GM18502 (cell line): Measurements from ENCODE around the gene LSS.

Source experiments
- ATAC-seq: cut with Tn5 transposase; IDR thresholded peaks from one replicate; pipeline ENCODE4 v1.9.1; 2021; ENCODE audit warnings: mild to moderate bottlenecking; ENCODE audit not compliant: unreplicated experiment, poor library complexity

The LSS gene

DNA sequence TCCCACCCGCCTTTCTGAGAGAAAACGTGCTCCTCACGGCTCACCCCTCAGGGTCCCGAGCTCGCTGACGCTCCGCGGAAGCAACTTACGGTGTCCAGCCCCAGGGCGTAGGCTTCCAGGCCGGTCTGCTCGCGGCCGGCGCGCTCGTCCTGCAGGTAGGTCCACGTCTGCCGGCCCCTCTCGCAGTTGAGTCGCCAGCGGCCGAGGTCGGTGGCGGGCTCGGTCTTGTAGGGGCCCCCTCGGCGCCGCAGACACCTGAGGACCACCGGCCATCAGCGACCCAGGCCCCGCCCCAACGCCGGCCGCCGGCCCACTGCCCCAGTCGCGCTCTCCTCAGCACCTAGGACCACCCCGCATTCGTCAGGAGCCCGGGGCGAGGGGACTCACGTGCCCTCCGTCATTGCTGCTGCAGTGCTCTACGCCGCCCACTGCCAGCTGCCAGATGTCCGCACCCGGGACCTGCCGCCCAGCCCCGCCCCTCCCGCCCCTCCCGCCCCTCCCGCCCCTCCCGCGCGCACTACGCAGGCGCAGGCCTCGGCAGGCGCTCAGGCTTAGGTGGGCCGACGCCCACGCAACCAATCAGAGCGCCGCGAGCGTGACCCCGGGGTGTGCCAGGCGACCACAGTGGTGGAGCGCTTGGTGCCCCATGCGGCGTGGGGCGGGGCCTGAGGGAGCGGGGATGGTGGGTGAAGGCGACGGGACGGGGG lies at the start of gene LSS:
Gene LSS, minus strand, starts transcription at position 430 of the 707 bp plus-strand sequence. Its CDS starts 29 bp downstream, at position 401.
- peak; percentile 84 for ATAC-seq

GRCh38 chr21:46274797-46275390 lies 46.3 kb upstream of the LSS start:
- no peak for ATAC-seq

GRCh38 chr21:46273341-46273740 lies 44.8 kb upstream of the LSS start:
- ATAC-seq, result no peak

GRCh38 chr21:46269466-46269865 lies 40.9 kb upstream of the LSS start:
- no peak for ATAC-seq

DNA sequence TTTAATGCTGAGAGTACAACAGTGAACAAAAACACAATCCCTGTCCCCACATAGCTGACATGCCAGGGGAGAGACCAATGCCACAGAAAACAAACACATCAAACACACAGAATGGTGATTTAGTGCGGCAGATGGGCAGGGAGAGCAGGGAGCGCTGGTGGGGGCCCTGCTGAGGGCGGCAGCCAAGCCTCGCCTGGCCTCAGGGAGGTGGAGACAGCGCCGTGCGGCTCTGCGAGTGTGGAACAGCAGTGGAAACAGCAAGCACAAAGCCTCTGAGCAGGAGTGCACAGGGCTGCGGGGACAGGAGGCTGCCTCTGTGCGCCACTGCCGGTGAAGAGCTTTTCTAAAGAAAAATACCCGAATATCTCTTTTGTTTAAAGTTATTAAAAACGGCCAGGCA lies 39.8 kb upstream of the LSS start:
- ATAC-seq, result no peak

- no peak for ATAC-seq
These were observed 38.4 kb upstream of the LSS start for GRCh38 chr21:46266946-46267345.

GRCh38 chr21:46265736-46266525 lies 37.4 kb upstream of the LSS start:
- ATAC-seq, result no peak

- no peak for ATAC-seq
These were observed 36.1 kb upstream of the LSS start for GRCh38 chr21:46264690-46265144.

DNA sequence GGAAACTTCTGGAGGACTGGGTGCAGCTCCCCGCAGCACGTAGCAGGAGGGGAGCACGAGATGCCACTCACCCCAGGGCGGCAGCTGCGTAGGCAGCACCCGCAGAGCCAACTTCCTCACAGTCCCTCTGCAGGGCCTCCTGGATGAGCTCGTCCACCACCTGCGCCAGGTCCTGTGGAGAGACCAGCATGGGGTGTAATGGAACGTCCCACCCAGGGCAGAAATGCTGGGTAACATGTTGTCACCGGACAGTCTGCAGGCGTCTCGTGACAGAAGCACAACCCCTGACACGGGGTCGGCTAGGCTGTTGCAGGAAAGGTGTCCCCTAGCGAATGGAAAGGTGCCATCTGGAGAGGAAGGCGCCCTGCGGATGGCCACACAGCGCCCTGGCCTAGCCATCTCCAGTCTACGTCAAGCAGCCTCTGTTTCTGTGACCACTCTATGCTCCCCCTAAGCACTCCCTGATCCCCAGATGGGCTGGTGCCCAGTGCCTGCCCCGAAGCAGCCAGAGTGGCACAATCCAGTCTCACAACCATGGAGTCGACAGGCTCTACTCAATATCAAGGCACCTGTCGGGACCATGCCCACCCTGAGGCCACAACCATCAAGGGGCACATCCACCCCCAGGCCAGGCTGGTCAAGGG lies 35.6 kb upstream of the LSS start:
- no peak for ATAC-seq

GRCh38 chr21:46256501-46256994 lies 28.0 kb upstream of the LSS start:
- no peak for ATAC-seq

GRCh38 chr21:46255758-46256337 lies 27.3 kb upstream of the LSS start:
- no peak for ATAC-seq

- no peak for ATAC-seq
These were observed 26.6 kb upstream of the LSS start for GRCh38 chr21:46255166-46255565.

GRCh38 chr21:46254208-46254975 lies 25.8 kb upstream of the LSS start:
- ATAC-seq, result peak; percentile 48

DNA sequence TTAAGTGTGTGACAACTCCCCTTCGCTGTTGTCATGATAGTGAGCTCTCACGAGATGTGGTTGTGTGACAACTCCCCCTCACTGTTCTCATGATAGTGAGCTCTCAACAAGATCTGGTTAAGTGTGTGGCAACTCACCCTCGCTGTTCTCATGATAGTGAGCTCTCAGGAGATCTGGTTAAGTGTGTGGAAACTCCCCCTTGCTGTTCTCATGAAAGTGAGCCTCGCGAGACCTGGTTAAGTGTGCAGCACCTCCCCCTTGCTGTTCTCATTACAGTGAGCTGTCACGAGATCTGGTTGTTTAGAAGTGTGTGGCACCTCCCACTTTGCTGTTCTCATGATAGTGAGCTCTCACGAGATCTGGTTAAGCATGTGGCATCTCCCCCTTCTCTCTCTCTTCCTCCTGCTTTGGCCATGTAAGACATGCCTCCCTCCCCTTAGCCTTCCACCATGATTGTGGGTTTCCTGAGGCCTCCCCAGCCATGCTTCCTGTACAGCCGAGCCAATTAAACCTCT lies 25.1 kb upstream of the LSS start:
- peak; percentile 65 for ATAC-seq

- no peak for ATAC-seq
These were observed 24.3 kb upstream of the LSS start for GRCh38 chr21:46252840-46253239.

DNA sequence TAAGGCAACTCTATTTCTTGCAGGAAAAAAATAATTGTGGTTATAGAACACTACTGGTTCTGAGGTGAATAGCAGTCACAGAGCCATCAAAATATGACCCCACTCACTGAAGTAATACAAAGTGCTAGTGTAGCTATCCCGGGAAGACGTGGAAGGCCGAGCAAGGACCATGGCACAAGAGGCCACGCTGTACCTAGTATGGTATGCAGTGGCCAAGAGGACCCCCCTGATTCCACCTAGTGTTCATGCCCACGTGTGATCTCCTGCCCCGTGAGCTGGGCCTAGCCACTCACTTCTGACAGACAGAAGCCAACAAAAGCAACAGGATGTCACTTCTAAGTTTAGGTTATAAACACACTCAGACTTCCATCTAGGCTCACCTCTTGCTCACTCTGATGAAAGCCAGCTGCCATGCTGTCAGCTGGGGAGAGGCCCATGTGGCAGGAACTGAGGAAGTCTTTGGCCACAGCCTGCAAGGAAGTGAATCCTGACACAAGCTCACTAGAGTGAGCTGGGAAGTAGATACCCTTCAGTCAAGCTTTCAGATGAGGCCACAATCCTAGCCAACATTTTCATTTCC lies 21.7 kb upstream of the LSS start:
- no peak for ATAC-seq

GRCh38 chr21:46248827-46249226 lies 20.3 kb upstream of the LSS start:
- ATAC-seq, result no peak

DNA sequence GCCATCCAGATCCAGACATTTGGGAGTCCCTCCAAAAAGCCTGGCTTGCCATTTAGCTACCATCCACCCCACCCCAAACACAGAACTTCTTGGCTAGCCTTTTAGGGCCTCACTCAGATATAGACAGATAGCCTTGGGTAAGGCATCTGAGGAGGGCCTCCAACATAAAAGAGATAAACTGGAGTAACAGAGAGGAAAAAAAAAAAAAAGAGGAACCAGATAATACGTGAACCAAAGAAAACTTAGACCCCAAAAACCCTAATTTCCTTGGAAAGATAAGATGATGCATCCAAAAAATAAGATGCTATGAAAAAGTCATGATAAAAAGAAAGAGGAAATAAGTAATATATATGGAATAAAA lies 19.8 kb upstream of the LSS start:
- ATAC-seq, result no peak
